NT2/D1 (cell line): Measurements from ENCODE around the gene EFCAB5.
"Not testable (repeated sequence)": the region's sequence is repeated elsewhere in the genome, so short reads cannot be mapped to it uniquely, and the experiment has no call there.

Experiments used
- DNase-seq: peaks from one replicate; pipeline ENCODE4 v3.0.0-alpha.2; 2011; ENCODE audit warnings: low read depth, low spot score
- H3K27me3 ChIP-seq: 2 replicates; pipeline ENCODE4 v1.6.0; 2011; ENCODE audit warnings: mild to moderate bottlenecking; ENCODE audit not compliant: insufficient read length, insufficient read depth
- H3K36me3 ChIP-seq: 2 replicates; pipeline ENCODE4 v1.6.1; 2011; ENCODE audit warnings: mild to moderate bottlenecking, low read length, mixed read lengths; ENCODE audit not compliant: insufficient read depth, insufficient read length
- H3K4me1 ChIP-seq: 2 replicates; pipeline ENCODE4 v1.5.1; 2011; ENCODE audit not compliant: insufficient read depth, insufficient read length
- H3K4me3 ChIP-seq: 2 replicates; pipeline ENCODE4 v1.5.1; 2011; ENCODE audit warnings: low read depth; ENCODE audit not compliant: insufficient read length
- H3K9ac ChIP-seq: 2 replicates; pipeline ENCODE4 v1.6.0; 2011; ENCODE audit warnings: low read depth; ENCODE audit not compliant: insufficient read length
- H3K9me3 ChIP-seq: 2 replicates; pipeline ENCODE4 v1.5.1; 2011; ENCODE audit warnings: mild to moderate bottlenecking, low read length; ENCODE audit not compliant: insufficient read depth
- SUZ12 ChIP-seq: IDR thresholded peaks from 2 replicates; pipeline ENCODE4 v1.6.1; 2011; ENCODE audit not compliant: insufficient read length, insufficient read depth; ENCODE audit errors: extremely low read depth
- YY1 ChIP-seq: IDR thresholded peaks from 2 replicates; pipeline ENCODE4 v1.6.1; 2011; ENCODE audit not compliant: insufficient read length, insufficient read depth
- ZNF274 ChIP-seq: IDR thresholded peaks from 2 replicates; pipeline ENCODE4 v1.6.1; 2011; ENCODE audit warnings: mild to moderate bottlenecking, low read depth, low read length

The EFCAB5 gene

DNA sequence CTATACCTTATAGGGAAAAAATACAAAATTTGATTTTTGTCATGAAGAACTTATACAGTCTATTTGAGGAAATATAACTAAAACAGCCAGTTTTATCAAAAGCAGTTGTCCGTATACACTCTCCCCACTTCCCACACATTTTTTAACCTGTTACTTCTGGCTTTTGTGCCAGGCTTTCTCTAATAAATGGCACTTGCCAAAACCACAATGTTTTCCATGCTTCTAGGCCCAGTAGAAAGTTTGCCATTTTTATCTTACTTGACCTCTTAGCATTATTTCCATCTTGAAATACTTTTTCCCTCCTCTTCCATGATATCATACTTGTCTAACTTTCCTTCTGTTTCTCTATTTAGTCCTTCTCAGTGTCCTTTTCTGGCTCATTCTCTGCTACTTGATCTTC, 38.8 kb downstream of the EFCAB5 start:
- DNase-seq: no peak
- no peaks in the 10 kb centered on the region for H3K36me3 ChIP-seq
- no peaks in the 10 kb centered on the region for H3K27me3 ChIP-seq
- peaks cover 7% of the 10 kb centered on the region; the same call in 1 of the 2 replicates for H3K9me3 ChIP-seq
- H3K4me3 ChIP-seq: no peak overlapping the region
- H3K9ac ChIP-seq: no peak overlapping the region
- TF ChIP-seq SUZ12 (no peak), YY1 (no peak), ZNF274 (no peak)
- H3K4me1 ChIP-seq: no peaks in the 10 kb centered on the region

- no peaks in the 10 kb centered on the region for H3K36me3 ChIP-seq
- TF ChIP-seq YY1 (no peak), ZNF274 (no peak), SUZ12 (no peak)
- no peak overlapping the region for H3K4me3 ChIP-seq
- H3K9ac ChIP-seq: no peak overlapping the region
- no peaks in the 10 kb centered on the region for H3K4me1 ChIP-seq
- no peak for DNase-seq
- peaks cover 12% of the 10 kb centered on the region; the same call in 1 of the 2 replicates for H3K9me3 ChIP-seq
- no peaks in the 10 kb centered on the region for H3K27me3 ChIP-seq
Measured at GRCh38 chr17:29982991-29983653, 41.7 kb downstream of the EFCAB5 start.

DNA sequence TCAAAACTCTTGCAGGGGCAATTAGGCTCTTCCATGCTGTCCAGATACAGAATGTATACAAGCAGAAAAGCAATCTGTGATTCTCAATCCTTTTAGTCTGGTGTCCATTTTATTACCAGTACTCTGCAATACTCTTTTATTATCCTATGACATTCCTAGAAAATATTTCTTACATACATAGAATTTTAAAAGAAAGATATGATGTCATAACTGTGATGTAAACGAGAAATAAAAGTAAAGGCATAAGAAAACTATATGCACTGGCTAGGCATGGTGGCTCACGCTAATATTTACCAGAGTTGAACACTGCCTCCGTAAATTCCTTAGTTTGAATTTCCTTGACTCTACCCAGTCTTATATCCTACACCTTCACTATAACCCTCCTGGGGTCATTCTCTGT, 55.0 kb downstream of the EFCAB5 start:
- Histone ChIP-seq H3K36me3 (no peaks in the 10 kb centered on the region), H3K27me3 (no peaks in the 10 kb centered on the region)

DNA sequence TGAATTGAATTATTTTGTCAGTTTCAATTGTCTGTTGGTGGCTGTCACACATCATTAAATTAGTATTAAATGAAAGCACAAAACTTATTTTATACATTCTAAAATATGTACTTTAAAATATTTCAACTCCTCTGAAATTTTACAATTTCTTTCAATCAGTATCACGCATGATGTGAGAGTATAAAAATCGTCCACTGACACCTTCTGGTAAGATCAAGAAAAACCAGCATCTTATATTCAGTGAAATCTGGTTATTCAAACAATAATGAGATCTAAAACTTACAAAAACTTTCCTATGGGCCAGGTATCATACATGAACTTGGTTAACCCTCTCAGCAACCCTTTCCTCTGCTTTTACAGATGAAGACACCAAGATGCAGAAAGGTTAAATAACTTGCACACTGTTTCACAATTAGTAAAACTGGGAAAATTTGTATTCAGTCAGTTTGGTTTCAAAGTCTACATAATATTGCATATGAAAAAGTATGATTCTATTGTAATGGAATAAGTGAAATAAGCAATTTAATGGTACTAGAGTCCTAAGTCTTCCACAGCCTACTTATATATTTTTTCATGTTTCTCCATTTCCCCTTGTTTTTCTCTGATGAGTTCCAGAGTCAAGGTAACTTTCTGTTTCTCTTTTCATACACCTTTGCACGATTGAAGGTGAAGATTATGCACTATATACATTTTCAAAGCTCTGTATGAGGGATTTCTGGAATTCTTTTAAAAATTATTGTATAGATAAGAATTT, 58.7 kb downstream of the EFCAB5 start:
- no peaks in the 10 kb centered on the region for H3K36me3 ChIP-seq
- no peaks in the 10 kb centered on the region for H3K9me3 ChIP-seq
- H3K4me3 ChIP-seq: no peak overlapping the region
- TF ChIP-seq SUZ12: no peak
- no peak for TF ChIP-seq YY1
- no peak for TF ChIP-seq ZNF274
- no peak overlapping the region for H3K9ac ChIP-seq
- no peak for DNase-seq
- H3K27me3 ChIP-seq: no peaks in the 10 kb centered on the region
- no peaks in the 10 kb centered on the region for H3K4me1 ChIP-seq

More for the DNA sequence above, 55.0 kb downstream of the EFCAB5 start:
- Histone ChIP-seq H3K9ac (no peak overlapping the region), H3K4me3 (no peak overlapping the region), H3K4me1 (no peaks in the 10 kb centered on the region), H3K9me3 (peaks cover 7% of the 10 kb centered on the region; the same call in 1 of the 2 replicates)
- TF ChIP-seq YY1 (no peak), SUZ12 (no peak), ZNF274 (no peak)
- DNase-seq: no peak

- TF ChIP-seq YY1: no peak
- TF ChIP-seq ZNF274: no peak
- TF ChIP-seq SUZ12: no peak
- H3K9ac ChIP-seq: no peak overlapping the region
- DNase-seq: no peak
- H3K27me3 ChIP-seq: no peaks in the 10 kb centered on the region
- no peaks in the 10 kb centered on the region for H3K36me3 ChIP-seq
- no peaks in the 10 kb centered on the region for H3K9me3 ChIP-seq
- H3K4me1 ChIP-seq: no peaks in the 10 kb centered on the region
- no peak overlapping the region for H3K4me3 ChIP-seq
Measured at GRCh38 chr17:30000755-30001257, 59.4 kb downstream of the EFCAB5 start.

GRCh38 chr17:30002088-30002487, 60.7 kb downstream of the EFCAB5 start:
- Histone ChIP-seq H3K36me3 (no peaks in the 10 kb centered on the region), H3K9ac (no peak overlapping the region), H3K27me3 (no peaks in the 10 kb centered on the region), H3K9me3 (no peaks in the 10 kb centered on the region), H3K4me1 (no peaks in the 10 kb centered on the region), H3K4me3 (no peak overlapping the region)
- TF ChIP-seq SUZ12 (no peak), YY1 (no peak), ZNF274 (no peak)
- no peak for DNase-seq

- Histone ChIP-seq H3K27me3 (no peaks in the 10 kb centered on the region), H3K9ac (no peak overlapping the region), H3K4me1 (no peaks in the 10 kb centered on the region), H3K36me3 (no peaks in the 10 kb centered on the region), H3K4me3 (no peak overlapping the region), H3K9me3 (no peaks in the 10 kb centered on the region)
- TF ChIP-seq ZNF274 (no peak), YY1 (no peak), SUZ12 (no peak)
- no peak for DNase-seq
Measured at GRCh38 chr17:30005709-30006320, 64.4 kb downstream of the EFCAB5 start.

DNA sequence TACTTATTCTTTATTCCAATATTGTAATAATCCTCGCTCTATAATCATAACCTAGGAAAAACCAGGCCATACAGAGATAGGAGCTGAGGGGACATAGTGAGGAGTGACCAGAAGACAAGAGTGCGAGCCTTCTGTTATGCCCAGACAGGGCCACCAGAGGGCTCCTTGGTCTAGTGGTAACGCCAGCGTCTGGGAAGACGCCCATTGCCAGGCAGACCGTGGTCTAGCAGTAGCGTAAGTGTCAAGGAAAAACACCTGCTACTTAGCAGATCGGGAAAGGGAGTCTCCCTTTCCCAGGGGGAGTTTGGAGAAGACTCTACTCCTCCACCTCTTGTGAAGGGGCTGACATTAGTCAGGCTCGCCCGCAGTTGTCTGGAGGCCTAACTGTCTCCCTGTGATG, 70.5 kb downstream of the EFCAB5 start:
- not testable (repeated sequence) for H3K4me3 ChIP-seq, H3K4me1 ChIP-seq, H3K27me3 ChIP-seq, H3K9me3 ChIP-seq, H3K9ac ChIP-seq, H3K36me3 ChIP-seq, DNase-seq
